HCT116 (cell line): ENCODE data around the gene CAT. TPM values are rescaled to one million over a fixed set of nuclear protein-coding genes. Genes with fewer than 3 reads are reported as not detected.

Experiments
- ATAC-seq: fragments of 200-7000 bp; cut with Tn5 transposase; 2 replicates; pipeline ENCODE4 v1.9.1; 2020; ENCODE audit warnings: mild to moderate bottlenecking, moderate library complexity
- BruUV-seq: library from RNA; stranded (reverse); fragments of 400-500 nt; replicated peaks from 2 replicates; lab custom pipeline; 2021; lab: Mats Ljungman, UMichigan
- CTCF ChIA-PET: fragments of 300-600 bp; sonication (Branson Sonifier 250); formaldehyde crosslinking; loops from one replicate; lab custom pipeline; 2021; ENCODE audit warnings: antibody characterized with exemption; lab: Charles Lee
- POLR2A ChIA-PET: fragments of 300-600, 350-600 bp; sonication (Branson Sonifier 250); formaldehyde crosslinking; loops from one replicate; lab custom pipeline; 2021; ENCODE audit warnings: antibody characterized with exemption; lab: Charles Lee
- RAD21 ChIA-PET, 2 experiments: fragments of 300-600 bp; sonication (Branson Sonifier 250); formaldehyde crosslinking; loops; one replicate each; lab custom pipeline; 2023; ENCODE audit warnings: low total read pairs in 2 of 2; ENCODE audit not compliant: uncharacterized antibody in 2 of 2, unreplicated experiment in 2 of 2, low non-redundant PET in 1 of 2; lab: Charles Lee
- DNase-seq: peaks from one replicate; pipeline ENCODE4 v3.0.0-alpha.2; 2010; ENCODE audit warnings: low read depth, low spot score
- H2AFZ ChIP-seq: fragments of 200-600 bp; shearing (Covaris generic), sonication (generic); 2 replicates; pipeline ENCODE4 v1.6.1; 2017; ENCODE audit warnings: low read depth, mixed run types, mixed read lengths, antibody characterized with exemption, low read length; ENCODE audit not compliant: poor library complexity, severe bottlenecking
- H3K27ac ChIP-seq: 2 replicates; pipeline ENCODE4 v1.5.1; 2012; ENCODE audit warnings: low read depth, low read length
- H3K27me3 ChIP-seq: fragments of 200-600 bp; sonication (generic); 2 replicates; pipeline ENCODE4 v1.6.1; 2016; ENCODE audit warnings: mixed run types, low read length, mixed read lengths; ENCODE audit not compliant: insufficient read depth
- H3K36me3 ChIP-seq, 2 experiments: fragments of 200-500 bp in 1 of 2; fragments of 200-600 bp in 1 of 2; sonication (Bioruptor generic) in 1 of 2; sonication (generic) in 1 of 2; 2 replicates each; pipeline versions ENCODE4 v1.5.1 to v1.6.1; 2014 to 2016; ENCODE audit warnings: low read length in 2 of 2, inconsistent platforms in 1 of 2, mixed read lengths in 1 of 2, mixed run types in 1 of 2; ENCODE audit not compliant: insufficient read depth in 2 of 2, control insufficient read depth in 1 of 2
- H3K4me1 ChIP-seq, 2 experiments: fragments of 200-600 bp in 1 of 2; sonication (generic) in 1 of 2; 2 replicates each; pipeline versions ENCODE4 v1.5.1 to v1.6.1; 2012 to 2017; ENCODE audit warnings: low read length in 2 of 2, inconsistent platforms in 1 of 2, mild to moderate bottlenecking in 1 of 2, mixed read lengths in 1 of 2, mixed run types in 1 of 2, moderate library complexity in 1 of 2; ENCODE audit not compliant: insufficient read depth in 2 of 2, control insufficient read depth in 1 of 2
- H3K4me2 ChIP-seq: fragments of 200-600 bp; sonication (generic); 2 replicates; pipeline ENCODE4 v1.6.1; 2017; ENCODE audit warnings: mixed run types, low read length, mixed read lengths
- H3K4me3 ChIP-seq, 2 experiments: fragments of 200-600 bp in 1 of 2; sonication (generic) in 1 of 2; replicated peaks in 1 of 2; 2 replicates each; pipeline ENCODE4 v1.5.1; 2011 to 2016; ENCODE audit warnings: low read length in 2 of 2, control low read depth in 1 of 2, low read depth in 1 of 2, mild to moderate bottlenecking in 1 of 2, mixed read lengths in 1 of 2, mixed run types in 1 of 2
- H3K79me2 ChIP-seq: fragments of 200-600 bp; sonication (generic); 2 replicates; pipeline ENCODE4 v1.6.1; 2017; ENCODE audit warnings: mild to moderate bottlenecking, mixed run types, low read length, moderate library complexity, mixed read lengths; ENCODE audit not compliant: insufficient read depth
- H3K9ac ChIP-seq: fragments of 200-600 bp; sonication (generic); 2 replicates; pipeline ENCODE4 v1.6.1; 2016; ENCODE audit warnings: low read length, mixed read lengths
- H3K9me2 ChIP-seq: fragments of 200-600 bp; sonication (generic), shearing (Covaris generic); 2 replicates; pipeline ENCODE4 v1.6.1; 2017; ENCODE audit warnings: mixed run types, mild to moderate bottlenecking, moderate library complexity; ENCODE audit not compliant: insufficient read depth
- H3K9me3 ChIP-seq, 2 experiments: fragments of 200-500 bp in 1 of 2; fragments of 200-600 bp in 1 of 2; sonication (Bioruptor generic) in 1 of 2; sonication (generic) in 1 of 2; 2 replicates each; pipeline ENCODE4 v1.6.1; 2014 to 2017; ENCODE audit warnings: low read length in 2 of 2, mixed read lengths in 2 of 2, inconsistent platforms in 1 of 2, low read depth in 1 of 2, mild to moderate bottlenecking in 1 of 2, mixed run types in 1 of 2, moderate library complexity in 1 of 2; ENCODE audit not compliant: control insufficient read depth in 1 of 2, insufficient read depth in 1 of 2
- H4K20me1 ChIP-seq: fragments of 200-600 bp; sonication (generic), shearing (Covaris generic); 2 replicates; pipeline ENCODE4 v1.6.1; 2017; ENCODE audit warnings: mixed run types, mild to moderate bottlenecking, moderate library complexity; ENCODE audit not compliant: insufficient read depth
- CEBPB ChIP-seq: IDR thresholded peaks from 2 replicates; pipeline ENCODE4 v1.6.1; 2012; ENCODE audit warnings: low read depth
- CTCF ChIP-seq, 3 experiments: fragments of 200-600 bp in 1 of 3; sonication (generic) in 1 of 3; IDR thresholded peaks in 2 of 3; conservative IDR thresholded peaks in 1 of 3; 2 replicates each; pipeline ENCODE4 v1.5.1; 2012 to 2017; ENCODE audit warnings: low read depth in 2 of 3, low read length in 2 of 3, antibody characterized with exemption in 1 of 3, borderline replicate concordance in 1 of 3, control low read depth in 1 of 3, mild to moderate bottlenecking in 1 of 3, mixed read lengths in 1 of 3, mixed run types in 1 of 3, moderate library complexity in 1 of 3; ENCODE audit not compliant: insufficient read depth in 1 of 3
- ELF1 ChIP-seq: IDR thresholded peaks from 2 replicates; pipeline ENCODE4 v1.6.1; 2012; ENCODE audit warnings: low read depth, borderline replicate concordance
- EZH2 ChIP-seq: fragments of 200-600 bp; sonication (generic); IDR thresholded peaks from 2 replicates; pipeline ENCODE4 v1.6.1; 2017; ENCODE audit warnings: antibody characterized with exemption, mixed run types
- EZH2phosphoT487 ChIP-seq: fragments of 200-600 bp; IDR thresholded peaks from 2 replicates; pipeline ENCODE4 v1.6.1; 2018; ENCODE audit warnings: antibody characterized with exemption, borderline replicate concordance
- FOSL1 ChIP-seq: IDR thresholded peaks from 2 replicates; pipeline ENCODE4 v1.6.1; 2012; ENCODE audit warnings: low read depth
- JUND ChIP-seq: IDR thresholded peaks from 2 replicates; pipeline ENCODE4 v1.6.1; 2012
- MAX ChIP-seq: IDR thresholded peaks from 2 replicates; pipeline ENCODE4 v1.6.1; 2012
- POLR2A ChIP-seq: IDR thresholded peaks from 2 replicates; pipeline ENCODE4 v1.7.0; 2011; ENCODE audit warnings: borderline replicate concordance; ENCODE audit not compliant: insufficient read depth, insufficient read length; ENCODE audit errors: extremely low read depth
- POLR2AphosphoS5 ChIP-seq: IDR thresholded peaks from 2 replicates; pipeline ENCODE4 v1.6.1; 2011; ENCODE audit warnings: mild to moderate bottlenecking, low read depth, low read length, moderate library complexity
- RAD21 ChIP-seq: IDR thresholded peaks from 2 replicates; pipeline ENCODE4 v1.6.1; 2012; ENCODE audit warnings: low read depth, mild to moderate bottlenecking
- SIN3A ChIP-seq: IDR thresholded peaks from 2 replicates; pipeline ENCODE4 v1.6.1; 2012; ENCODE audit warnings: low read depth
- ZBTB33 ChIP-seq: IDR thresholded peaks from 2 replicates; pipeline ENCODE4 v1.6.1; 2011; ENCODE audit warnings: mild to moderate bottlenecking, low read length, moderate library complexity; ENCODE audit not compliant: insufficient replicate concordance; ENCODE audit errors: extremely low read depth
- ZFX ChIP-seq: fragments of 450-650 bp; IDR thresholded peaks from 2 replicates; pipeline ENCODE4 v1.6.1; 2017
- ZNF274 ChIP-seq: fragments of 200-500 bp; sonication (Bioruptor generic); IDR thresholded peaks from 2 replicates; pipeline ENCODE4 v1.6.1; 2014; ENCODE audit warnings: mild to moderate bottlenecking, low read depth, low read length, inconsistent platforms
- intact Hi-C: fragments of 100-400 bp; cut with micrococcal nuclease; formaldehyde crosslinking; loops from 2 replicates; pipeline ENCODE4 v1.10.0; 2022
- total RNA-seq: library from RNA; stranded (reverse); gene quantifications from one replicate; pipeline ENCODE4 v1.2.1, GENCODE V29; 2021; ENCODE audit not compliant: unreplicated experiment

Gene CAT
- total RNA-seq, 1 experiment from 2014 or later: 50.9 TPM

GRCh38 chr11:34487430-34487829 lies 48.7 kb downstream of the CAT start:
- Histone ChIP-seq H3K27me3 (no peaks in the 10 kb centered on the region), H3K9me3 (no peaks in the 10 kb centered on the region), H2AFZ (no peak overlapping the region), H3K4me2 (no peak overlapping the region), H4K20me1 (no peaks in the 10 kb centered on the region), H3K79me2 (no peaks in the 10 kb centered on the region), H3K4me3 (no peak overlapping the region), H3K4me1 (peaks cover 0 to 1% of the 10 kb centered on the region in 2 experiments; a peak in 1 of 4 replicates), H3K27ac (no peak overlapping the region), H3K9ac (no peak overlapping the region), H3K36me3 (no peaks in the 10 kb centered on the region), H3K9me2 (no peaks in the 10 kb centered on the region)
- BruUV-seq: no TSS peak
- no peak for DNase-seq
- ChIA-PET RAD21 (no interaction called here), CTCF (no interaction called here), POLR2A (no interaction called here)
- intact Hi-C loops: no loop called here
- ATAC-seq: no peak
- TF ChIP-seq MAX (no peak), ZBTB33 (no peak), ELF1 (no peak), ZFX (no peak)

- Histone ChIP-seq H3K9me3 (no peaks in the 10 kb centered on the region), H3K27ac (no peak overlapping the region), H3K36me3 (no peaks in the 10 kb centered on the region), H3K27me3 (no peaks in the 10 kb centered on the region), H3K79me2 (no peaks in the 10 kb centered on the region), H3K9me2 (no peaks in the 10 kb centered on the region), H3K9ac (no peak overlapping the region), H2AFZ (no peak overlapping the region), H3K4me1 (peaks cover 7 to 17% of the 10 kb centered on the region in 2 experiments; a peak in 3 of 4 replicates), H3K4me3 (no peak overlapping the region), H4K20me1 (no peaks in the 10 kb centered on the region), H3K4me2 (no peak overlapping the region)
- no peak for ATAC-seq
- ChIA-PET RAD21 (interaction anchor here in 1 of 2 experiments (0.6 kb wide), 1 partner anchor 409 kb away, joined by 5 read pairs; no protein-coding TSS in a partner anchor), CTCF (no interaction called here), POLR2A (no interaction called here)
- no peak for DNase-seq
- intact Hi-C loops: no loop called here
- no TSS peak for BruUV-seq
- no peak for TF ChIP-seq FOSL1
- no peak for TF ChIP-seq EZH2phosphoT487
- no peak for TF ChIP-seq ZNF274
- no peak for TF ChIP-seq MAX
- TF ChIP-seq POLR2AphosphoS5: no peak
- no peak for TF ChIP-seq CEBPB
- no peak for TF ChIP-seq JUND
- TF ChIP-seq CTCF (IDR thresholded peaks at IDR 0.05 in 2 of 3, conservative IDR thresholded peaks at IDR 0.05 in 1 of 3; ENCODE audit: borderline replicate concordance in 1 of 3, insufficient read depth in 1 of 3, low read depth in 2 of 3, low read length in 2 of 3): no peak
- TF ChIP-seq EZH2: no peak
- no peak for TF ChIP-seq SIN3A
- TF ChIP-seq RAD21: no peak
- no peak for TF ChIP-seq POLR2A
Observed at GRCh38 chr11:34488855-34489557, 50.3 kb downstream of the CAT start.
